IPS-18c (cell line): ENCODE results near the gene ZNF428.
"Not testable (repeated sequence)": the region's sequence is repeated elsewhere in the genome, so short reads cannot be mapped to it uniquely, and the experiment has no call there.

Experiments used
- H3K4me3 ChIP-seq: 2 replicates; pipeline ENCODE4 v1.7.0; 2013; ENCODE audit warnings: low read depth, mild to moderate bottlenecking, low read length, moderate library complexity; ENCODE audit not compliant: insufficient read depth
- H3K9me3 ChIP-seq: one replicate; pipeline ENCODE4 v1.6.1; 2013; ENCODE audit warnings: mild to moderate bottlenecking, low read length, moderate library complexity; ENCODE audit not compliant: control insufficient read depth, insufficient read depth

ZNF428 gene

DNA sequence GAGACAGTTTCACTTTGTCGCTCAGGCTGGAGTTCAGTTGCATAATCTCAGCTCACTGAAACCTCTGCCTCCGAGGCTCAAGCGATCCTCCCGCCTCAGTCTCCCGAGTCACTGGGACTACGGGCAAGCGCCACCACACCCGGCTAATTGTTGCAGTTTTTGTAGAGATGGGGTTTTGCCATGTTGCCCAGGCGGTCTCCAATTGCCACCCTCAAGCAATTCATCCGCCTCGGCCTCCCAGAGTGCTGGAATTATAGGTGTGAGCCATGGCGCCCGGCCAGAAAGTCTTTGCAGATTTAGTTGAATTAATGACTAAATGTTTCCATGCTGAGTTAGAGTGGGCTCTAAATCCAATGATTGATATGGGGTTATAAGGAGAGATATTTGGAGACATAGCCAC lies 24.8 kb upstream of the ZNF428 start:
- H3K9me3 ChIP-seq, result peaks cover 5% of the 10 kb centered on the region
- H3K4me3 ChIP-seq, result no peak overlapping the region

DNA sequence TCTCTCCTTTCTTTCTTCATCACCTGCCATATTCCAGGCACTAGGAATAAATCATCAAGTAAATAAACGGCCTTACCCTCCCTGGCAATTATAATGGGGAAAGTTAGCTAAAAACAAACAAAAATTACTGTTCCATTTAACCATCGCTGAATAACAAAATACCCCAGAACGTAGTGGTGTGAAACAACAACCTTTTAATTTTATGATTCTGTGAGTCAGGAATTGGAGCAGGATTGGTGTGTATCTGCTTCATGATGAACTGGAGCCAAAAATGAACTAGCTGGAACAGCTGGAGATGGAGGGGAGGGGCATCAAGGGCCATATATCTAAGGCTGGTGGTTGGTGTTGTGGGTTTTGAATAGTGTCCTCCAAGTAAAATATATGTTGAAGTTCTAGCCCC lies 23.9 kb upstream of the ZNF428 start:
- Histone ChIP-seq H3K9me3 (peaks cover 5% of the 10 kb centered on the region), H3K4me3 (no peak overlapping the region)

DNA sequence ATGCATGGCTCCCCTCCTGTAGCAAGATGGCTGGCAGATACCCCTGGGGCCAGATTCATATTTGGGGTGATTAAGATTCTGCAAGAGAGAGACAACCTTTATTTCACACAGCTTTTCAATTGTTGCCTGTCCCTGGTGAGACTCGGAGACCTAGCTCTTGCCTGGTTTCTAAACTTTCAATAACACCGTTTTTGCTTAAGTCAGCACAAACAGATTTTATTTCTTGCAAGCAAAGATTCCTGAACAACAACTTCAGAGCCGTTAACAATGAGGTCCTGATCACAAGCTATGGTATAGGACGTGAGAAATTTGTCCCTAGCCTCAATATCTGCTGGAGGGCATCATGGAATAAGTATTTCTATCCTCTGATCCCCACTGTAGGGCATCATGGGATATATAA lies 23.1 kb upstream of the ZNF428 start:
- H3K9me3 ChIP-seq, result no peaks in the 10 kb centered on the region
- no peak overlapping the region for H3K4me3 ChIP-seq

DNA sequence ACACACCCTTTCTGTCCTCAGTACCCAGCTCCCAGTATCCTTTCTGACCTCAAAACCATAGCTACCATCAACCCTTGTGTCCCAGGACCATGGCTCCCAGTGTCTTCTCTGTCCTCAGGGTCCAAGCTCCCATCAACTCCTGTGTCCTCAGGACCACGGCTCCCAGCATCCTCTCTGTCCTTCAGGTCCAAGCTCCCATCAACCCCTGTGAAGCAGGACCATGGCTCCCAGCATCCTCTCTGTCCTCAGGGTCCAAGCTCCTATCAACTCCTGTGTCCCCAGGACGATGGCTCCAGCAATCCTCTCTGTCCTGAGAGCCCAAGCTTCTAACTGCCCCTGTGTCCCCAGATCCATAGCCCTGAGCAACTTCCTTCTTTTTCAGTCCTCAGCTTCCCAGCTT lies 21.9 kb upstream of the ZNF428 start:
- H3K9me3 ChIP-seq, result no peaks in the 10 kb centered on the region
- H3K4me3 ChIP-seq, result no peak overlapping the region

DNA sequence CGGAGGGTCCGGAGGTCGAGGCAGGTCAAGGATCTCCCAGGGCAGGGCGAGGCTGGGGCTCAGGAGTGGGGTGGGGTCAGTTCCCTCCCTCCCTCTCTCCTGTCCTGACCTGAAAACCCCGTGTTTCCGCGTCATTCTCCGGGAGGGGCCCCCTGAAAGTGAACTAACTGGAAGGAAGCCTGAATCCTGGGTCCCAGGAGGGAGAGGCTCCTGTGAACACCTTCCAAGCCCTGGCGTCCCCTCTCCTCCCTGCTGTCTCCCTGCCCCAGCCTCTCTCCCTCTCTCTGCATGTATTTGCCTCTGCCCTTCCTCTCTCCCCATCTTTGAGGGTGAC lies 21.0 kb upstream of the ZNF428 start:
- peak overlapping the region; percentile 76 for H3K4me3 ChIP-seq
- H3K9me3 ChIP-seq, result no peaks in the 10 kb centered on the region

DNA sequence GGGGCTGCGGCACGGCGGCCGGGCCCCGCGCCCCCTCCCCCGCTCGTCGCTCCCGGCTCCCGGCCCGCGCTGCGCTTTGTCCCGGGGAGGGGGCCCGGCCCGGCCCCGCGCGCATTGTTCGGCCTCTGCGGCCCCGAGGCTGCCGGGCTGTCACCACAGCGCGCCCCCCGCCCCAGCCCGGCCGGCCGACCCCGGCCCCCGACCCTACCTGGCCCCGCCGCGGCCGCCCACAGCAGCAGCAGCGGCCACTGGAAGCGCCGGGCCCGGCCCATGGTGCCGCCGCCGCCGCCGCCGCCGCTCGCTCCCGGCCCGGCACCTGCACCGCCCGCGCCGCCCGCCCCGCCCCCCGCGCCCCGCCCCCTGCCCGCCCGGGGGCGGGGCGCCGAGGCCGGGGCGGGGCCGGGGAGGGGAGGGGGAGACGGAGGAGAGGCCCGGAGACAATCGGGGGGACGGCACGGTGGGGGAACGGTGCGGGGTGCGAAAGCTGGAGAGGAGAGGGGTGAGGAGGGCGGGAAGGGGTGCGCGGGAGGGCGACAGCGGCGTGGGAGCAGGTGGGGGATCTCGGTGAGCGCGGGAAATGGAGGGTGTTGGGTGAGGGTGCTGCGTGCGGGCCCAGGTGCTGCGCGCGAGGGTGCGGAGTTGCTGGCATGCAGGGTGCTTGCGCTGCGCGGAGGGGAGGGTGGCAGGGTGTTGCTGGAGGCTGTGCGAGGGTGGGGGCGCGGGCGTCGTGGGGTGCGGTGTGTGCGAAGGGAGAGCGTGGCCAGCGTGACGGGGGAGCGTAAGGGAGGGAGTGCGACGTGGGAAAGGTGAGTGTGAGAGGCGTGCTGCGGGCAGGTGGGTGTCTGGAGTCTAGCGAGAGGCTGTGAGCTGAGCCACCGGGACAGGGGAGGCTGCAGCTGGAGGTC lies 20.3 kb upstream of the ZNF428 start, which contains the start of gene CADM4:
TSS of gene CADM4 (minus strand) at position 332 of the 905 bp plus-strand sequence. CDS start at position 272, 60 bp downstream.
- Histone ChIP-seq H3K4me3 (peak within 1 kb of the TSS; percentile 76), H3K9me3 (no peaks in the 10 kb centered on the region)

DNA sequence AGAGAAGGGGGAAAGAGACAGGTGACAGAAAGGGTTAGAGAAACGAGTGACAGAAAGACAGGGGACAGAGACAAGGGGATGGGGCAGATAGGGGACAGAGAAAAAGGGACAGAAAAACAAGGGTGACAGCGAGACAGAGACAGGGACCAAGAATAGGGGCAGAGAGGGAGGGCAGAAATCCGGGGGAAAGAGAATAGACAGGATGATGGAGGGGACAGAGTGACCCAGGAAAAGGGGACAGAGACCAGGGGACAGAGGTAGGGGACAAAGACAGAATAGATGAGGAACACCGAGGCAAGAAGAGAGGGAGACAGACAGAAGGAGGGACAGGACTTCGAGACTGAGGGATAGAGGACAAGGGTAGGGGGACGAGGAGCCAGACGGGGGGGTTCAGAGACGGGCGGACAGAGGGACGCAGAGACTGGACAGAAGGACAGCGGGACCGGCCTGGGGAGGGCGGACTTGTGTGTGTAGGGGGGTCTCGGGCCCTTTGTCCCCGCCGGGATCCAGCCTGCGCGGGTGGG lies 19.6 kb upstream of the ZNF428 start:
- Histone ChIP-seq H3K9me3 (no peaks in the 10 kb centered on the region), H3K4me3 (peak overlapping the region; percentile 37)

DNA sequence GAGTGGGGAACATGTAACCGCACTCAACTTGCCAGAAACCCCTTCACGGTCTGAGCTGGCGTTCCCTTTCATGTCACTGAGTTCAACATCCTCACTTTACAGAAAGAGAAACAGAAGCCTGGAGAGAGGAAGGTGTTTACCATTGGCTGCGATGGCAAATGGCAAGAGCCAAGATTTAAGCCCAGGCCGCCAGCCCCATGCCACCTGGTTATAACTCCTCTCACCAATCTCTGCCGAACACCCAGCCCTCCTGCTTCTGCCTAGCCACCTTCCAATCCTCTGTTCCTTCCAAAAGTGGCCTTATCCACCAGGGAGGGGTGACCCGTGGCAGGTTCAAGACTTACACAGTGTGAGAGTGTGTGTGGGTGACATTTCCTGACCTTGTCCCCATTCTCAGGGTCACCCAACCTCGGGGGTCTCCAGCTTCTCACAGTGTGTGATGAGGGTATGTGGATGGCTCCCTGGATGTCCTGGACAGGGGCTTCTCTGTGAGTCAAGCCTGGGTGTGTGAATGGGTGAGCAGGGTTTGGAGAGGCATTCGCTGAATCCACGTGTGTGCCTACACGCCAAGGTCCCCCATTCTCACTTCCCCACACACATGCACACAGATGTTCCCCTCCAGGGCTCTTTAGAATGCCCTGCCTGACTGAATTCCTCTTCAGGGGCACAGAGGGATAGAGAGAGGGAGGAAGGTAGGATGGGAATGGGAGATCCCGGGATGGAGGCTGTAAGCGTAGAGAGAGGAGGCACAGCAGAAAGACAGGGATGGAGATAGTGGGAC lies 19.0 kb upstream of the ZNF428 start:
- H3K4me3 ChIP-seq, result no peak overlapping the region; the same call in 1 of the 2 replicates
- H3K9me3 ChIP-seq, result no peaks in the 10 kb centered on the region

DNA sequence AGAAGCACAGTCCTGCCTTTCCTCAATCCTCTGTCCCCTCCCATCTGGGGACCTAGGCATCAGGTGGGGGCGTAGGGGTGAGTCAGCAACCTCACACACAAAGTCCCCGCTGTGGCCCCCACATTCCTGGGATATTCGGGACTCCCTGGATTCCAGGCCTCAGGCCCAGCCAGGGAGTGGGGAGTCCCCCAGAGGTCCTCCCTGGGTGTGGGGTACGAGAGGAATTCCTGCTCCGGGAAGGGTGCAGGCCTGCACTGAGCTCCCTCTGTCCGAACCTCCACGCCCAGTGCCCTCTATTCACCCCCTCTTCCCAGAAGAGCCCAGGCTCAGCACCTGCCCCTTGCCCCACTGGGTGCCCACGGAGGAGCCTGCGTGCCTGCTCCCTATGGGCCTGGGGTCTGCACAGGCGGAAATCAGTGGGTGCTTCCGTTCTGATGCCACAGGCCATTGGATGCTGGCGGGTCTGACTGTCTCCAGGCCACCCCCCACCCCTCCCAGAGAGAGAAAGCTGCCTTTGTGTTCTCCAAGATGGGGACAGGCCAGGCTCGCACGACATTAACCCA lies 16.8 kb upstream of the ZNF428 start:
- H3K9me3 ChIP-seq, result no peaks in the 10 kb centered on the region
- H3K4me3 ChIP-seq, result no peak overlapping the region

DNA sequence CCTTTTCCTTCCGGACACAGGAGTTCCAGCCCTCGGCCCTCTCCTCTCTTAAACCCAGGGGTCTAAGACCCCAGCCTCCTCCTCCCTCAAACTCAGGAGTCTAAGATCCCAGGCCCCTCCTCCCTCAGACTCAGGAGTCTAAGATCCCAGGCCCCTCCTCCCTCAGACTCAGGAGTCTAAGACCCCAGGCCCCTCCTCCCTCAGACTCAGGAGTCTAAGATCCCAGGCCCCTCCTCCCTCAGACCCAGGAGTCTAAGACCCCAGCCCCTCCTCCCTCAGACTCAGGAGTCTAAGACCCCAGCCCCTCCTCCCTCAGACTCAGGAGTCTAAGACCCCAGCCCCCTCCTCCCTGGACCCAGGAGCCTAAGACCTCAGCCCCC lies 16.1 kb upstream of the ZNF428 start:
- H3K9me3 ChIP-seq, result not testable (repeated sequence)
- peak overlapping the region; percentile 54; the same call in 1 of the 2 replicates for H3K4me3 ChIP-seq

DNA sequence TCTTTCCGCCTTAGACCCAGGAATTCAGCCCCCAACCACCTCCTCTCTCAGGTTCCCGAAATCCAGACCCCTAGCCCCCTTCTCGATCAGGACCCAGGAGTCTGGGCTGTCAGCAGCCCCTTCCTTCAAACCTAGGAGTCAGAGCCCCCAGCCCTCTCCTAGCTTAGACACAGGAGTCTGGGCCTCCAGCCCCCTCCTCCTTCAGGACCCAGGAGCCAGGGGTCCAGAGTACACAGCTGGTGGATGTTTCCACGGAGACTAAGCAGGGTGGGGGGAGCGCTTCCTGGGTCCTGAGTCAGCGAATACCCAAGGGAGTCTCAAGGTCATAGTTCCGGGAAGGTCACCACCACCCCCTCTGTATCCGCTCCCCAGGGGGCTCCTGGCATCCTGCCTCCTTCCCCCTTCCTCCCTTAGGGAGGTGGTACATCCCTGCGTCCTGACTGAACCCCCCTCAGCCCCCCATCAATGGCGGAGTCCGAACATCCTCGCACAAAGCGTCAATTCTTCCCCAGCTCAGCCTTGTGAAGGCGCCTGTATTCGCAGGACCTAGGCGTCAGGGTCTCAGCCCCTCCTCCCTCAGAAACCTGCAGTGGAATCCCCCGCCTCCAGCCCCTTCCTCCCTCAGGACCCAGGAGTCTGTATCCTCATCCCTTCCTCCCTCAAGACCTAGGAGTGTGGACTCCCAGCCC lies 15.6 kb upstream of the ZNF428 start:
- peak overlapping the region; percentile 54 for H3K4me3 ChIP-seq

DNA sequence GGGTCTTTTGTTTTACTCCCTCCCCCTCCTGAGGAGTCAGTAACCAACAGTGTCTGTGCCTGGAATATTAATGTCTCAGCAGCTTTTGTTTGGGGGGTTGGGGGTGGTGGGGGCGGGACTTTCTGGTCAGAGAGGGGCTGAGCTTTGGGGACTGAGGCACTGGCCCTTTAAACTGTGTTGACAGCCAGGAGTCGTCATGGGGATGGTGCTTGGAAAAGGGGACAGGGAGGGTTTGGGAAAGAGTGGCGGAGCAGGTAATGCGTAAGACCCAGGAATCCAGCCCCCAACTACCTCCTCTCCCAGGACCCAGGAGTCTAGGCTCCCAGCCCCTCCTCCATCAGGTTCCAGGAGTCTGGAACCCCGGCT lies 15.1 kb upstream of the ZNF428 start:
- Histone ChIP-seq H3K4me3 (peak overlapping the region; percentile 54), H3K9me3 (no peaks in the 10 kb centered on the region)

More for the DNA sequence above, 15.6 kb upstream of the ZNF428 start:
- no peaks in the 10 kb centered on the region for H3K9me3 ChIP-seq

DNA sequence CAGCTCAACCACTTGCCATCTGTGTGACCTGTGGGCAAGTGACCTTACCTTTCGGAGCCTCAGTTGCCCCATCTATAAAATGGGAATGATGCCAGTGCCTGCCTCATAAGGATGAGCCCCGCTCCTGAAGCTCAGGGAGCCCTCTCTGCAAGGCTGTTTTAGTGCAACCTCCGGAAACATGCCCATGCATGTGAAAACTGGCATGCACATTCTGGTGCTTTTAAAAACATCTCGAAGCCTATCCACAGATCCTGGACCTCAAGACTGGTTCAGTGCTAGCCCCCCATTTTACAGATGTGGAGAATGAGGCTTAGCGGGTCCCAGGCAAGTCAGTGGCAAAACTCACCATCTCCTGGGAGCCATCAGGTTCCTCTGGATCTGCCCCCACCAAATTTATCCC lies 14.6 kb upstream of the ZNF428 start:
- H3K9me3 ChIP-seq, result no peaks in the 10 kb centered on the region
- H3K4me3 ChIP-seq, result no peak overlapping the region

DNA sequence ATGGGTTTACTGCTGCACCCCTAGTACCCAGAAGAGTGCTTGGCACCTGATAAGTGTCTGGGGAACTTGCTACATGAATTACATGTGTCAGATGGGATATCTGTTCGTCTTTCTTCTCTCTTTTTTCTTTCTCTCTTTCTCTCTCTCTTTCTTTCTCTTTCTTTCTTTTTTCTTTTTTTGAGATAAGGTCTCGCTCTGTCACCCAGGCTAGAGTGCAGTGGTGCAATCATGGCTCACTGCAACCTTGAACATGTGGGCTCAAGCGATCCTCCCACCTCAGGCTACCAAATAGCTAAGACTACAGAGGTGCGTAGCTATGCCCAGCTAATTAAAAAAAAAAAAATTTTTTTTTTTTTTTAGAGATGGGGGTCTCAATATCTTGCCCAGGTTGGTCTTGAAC lies 14.1 kb upstream of the ZNF428 start:
- H3K9me3 ChIP-seq, result no peaks in the 10 kb centered on the region

DNA sequence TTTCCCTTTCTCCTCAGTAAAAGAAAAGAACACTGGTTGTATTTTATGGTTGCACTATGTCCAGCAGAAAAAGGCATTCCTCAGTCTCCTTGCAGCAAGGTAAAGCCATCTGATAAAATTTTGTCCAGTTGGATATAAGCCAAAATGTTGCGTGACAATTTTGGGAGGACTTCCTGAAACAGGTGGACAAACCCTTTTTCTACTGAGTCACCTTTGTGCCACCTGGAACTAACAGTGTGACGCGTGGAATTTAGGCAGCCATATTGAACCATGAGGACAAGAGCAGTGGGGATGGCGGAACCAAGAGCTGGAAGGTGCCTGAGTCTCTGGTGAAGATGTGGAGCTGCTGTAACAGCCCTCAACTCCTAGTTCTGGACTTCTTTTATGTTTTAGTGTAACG lies 12.1 kb upstream of the ZNF428 start:
- H3K4me3 ChIP-seq, result no peak overlapping the region
- H3K9me3 ChIP-seq, result no peaks in the 10 kb centered on the region

More for the DNA sequence above, 14.1 kb upstream of the ZNF428 start:
- H3K4me3 ChIP-seq, result no peak overlapping the region

DNA sequence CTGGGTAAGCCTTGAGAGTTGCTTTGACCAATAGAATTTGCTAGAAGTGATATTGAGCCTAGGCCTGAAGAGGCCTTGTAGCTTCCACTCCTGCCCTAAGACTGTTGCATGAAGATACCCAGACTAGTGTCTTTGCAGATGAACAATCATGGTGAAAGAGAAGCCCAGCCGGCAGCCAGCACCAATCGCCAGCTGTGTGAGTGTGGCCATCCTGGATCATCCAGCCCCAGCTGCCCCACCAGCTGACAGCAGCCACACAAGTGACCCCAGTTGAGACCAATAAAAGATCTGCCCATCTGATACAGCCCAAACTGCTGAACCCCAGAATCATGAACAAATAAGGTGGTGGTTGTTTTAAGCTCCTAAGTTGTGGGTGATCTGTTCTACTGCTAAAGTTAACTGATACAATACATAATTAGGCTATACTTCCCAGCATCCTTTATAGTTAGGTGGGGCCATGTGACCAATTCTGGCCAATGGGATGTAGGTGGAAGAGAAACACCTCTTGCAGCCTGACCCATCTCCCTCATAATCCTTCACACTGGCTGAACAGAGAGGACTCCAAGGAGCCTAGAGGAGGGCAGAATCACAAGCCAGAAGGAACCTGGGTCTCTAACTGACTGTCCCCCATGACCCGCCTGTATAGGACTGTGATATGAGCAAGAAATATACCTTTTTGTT lies 9.4 kb upstream of the ZNF428 start:
- Histone ChIP-seq H3K4me3 (no peak overlapping the region), H3K9me3 (no peaks in the 10 kb centered on the region)

DNA sequence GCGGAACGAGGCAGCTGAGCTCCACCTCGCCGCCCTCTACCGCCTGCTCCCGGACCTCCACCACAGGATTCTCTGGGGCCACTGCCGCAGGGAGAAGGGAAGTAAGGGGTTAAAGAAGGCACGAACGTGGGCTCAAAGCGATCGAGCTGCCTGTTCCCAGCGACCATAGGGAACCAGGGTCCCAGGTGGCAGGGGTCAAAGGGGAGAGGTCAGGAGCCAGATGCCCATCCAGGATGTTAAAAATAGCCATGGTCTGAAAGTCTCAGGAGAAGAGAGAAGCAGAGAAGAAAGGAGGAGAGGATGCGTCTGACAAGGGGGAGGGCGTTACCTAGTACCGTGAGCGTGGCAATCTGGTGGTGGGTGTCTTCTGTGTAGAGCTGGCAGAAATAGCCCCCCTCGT lies 7.4 kb upstream of the ZNF428 start:
- Histone ChIP-seq H3K9me3 (no peaks in the 10 kb centered on the region), H3K4me3 (no peak overlapping the region)
